ENCODE results near the gene MCTP1. TPM values are rescaled to one million over a fixed set of nuclear protein-coding genes. Genes with fewer than 3 reads are reported as not detected.
A peak's percentile ranks its signal among the peaks of the same experiment; 100 is the strongest.

The MCTP1 gene
- total RNA-seq, 8 experiments from 2014 or later: 1.3 to 8.3 (median 5.7) TPM

DNA sequence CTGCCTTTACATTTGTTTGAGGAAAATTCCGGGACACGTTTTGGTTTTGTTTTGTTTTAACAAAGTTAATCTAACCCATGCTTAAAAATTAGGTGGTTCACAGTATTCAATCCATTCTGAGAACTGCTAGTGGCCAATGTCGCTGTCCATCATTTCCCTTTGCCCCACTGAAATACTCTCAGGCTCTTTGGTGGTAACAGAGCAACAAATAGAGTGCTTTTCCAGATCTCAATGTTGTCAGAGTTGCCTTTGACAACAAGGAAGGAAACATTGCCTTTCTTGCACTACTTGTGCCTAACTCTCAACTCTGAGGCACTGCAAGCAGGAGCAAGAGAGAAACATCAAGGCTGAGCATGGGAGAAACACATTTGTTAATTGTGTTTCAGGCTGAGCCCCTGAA is 154.0 kb downstream of the MCTP1 start:
- in situ Hi-C loops (cut with MboI; ENCODE audit: low pct_unique_long_range_greater_than_20kb in 2 of 9, low sequenced_read_pairs in 9 of 9, unreplicated experiment in 9 of 9): no loop called here

DNA sequence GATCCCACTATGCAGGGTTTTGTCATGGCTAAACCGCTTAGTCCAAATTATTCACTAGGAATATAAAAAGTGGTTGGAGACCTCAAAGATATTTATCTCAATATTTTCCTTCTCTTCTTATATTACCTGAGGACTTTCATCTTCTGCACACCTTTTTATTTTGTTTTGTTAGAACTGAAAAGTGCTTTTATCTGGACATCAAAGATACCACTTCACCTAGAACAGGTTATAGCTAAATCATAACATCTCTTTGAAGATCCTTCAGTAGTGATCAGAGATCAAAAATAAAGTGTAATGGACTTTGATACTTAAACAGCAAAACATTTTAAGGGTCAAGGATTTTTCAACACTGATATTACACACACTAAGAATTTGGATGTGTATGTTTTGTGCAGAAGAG is 160.2 kb downstream of the MCTP1 start:
- no peak overlapping the region for H3K4me3 ChIP-seq
- in situ Hi-C loops (cut with MboI; ENCODE audit: low pct_unique_long_range_greater_than_20kb in 2 of 9, low sequenced_read_pairs in 9 of 9, unreplicated experiment in 9 of 9): no loop called here
- ATAC-seq (replicated peaks in 6 of 8): no peak
- H3K27ac ChIP-seq: no peak overlapping the region
- WGBS, 10 experiments: 63 to 100% (median 100%) methylated on average over 1 of the region's 1 CpG; no CpG with 5 or more reads in 3 of the 10 experiments
- no peaks in the 10 kb centered on the region for H3K4me1 ChIP-seq (replicated peaks in 1 of 2)

More for the DNA sequence above, 154.0 kb downstream of the MCTP1 start:
- Histone ChIP-seq H3K4me1 (replicated peaks in 1 of 2) (no peaks in the 10 kb centered on the region), H3K4me3 (no peak overlapping the region), H3K27ac (no peak overlapping the region)
- ATAC-seq (replicated peaks in 6 of 8): peak in 4 of 8 experiments; percentile 31 to 100 (median 40)
- WGBS, 10 experiments: 0 to 100% (median 80%) methylated on average over 1 to 3 of the region's 3 CpGs; no CpG with 5 or more reads in 1 of the 10 experiments

DNA sequence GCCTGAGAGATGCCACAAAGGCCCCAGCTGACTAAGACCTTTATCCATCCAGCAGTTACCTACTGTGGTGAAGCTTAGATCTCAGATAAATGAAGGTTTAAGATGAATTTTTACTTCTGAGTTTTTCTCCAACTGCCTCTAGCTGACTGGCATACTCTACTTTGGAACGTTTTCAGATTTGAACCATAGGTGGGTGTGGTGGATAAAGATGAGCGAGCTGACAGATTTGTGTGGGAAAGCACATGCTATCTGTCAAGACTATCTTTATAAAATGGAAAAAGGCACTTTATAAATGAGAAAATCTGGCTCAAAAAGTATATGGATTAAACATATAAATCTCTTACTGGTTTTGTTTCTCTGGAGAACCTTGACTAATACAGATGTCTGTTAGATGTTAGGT is 160.8 kb downstream of the MCTP1 start:
- Histone ChIP-seq H3K4me3 (no peak overlapping the region), H3K4me1 (replicated peaks in 1 of 2) (no peaks in the 10 kb centered on the region), H3K27ac (no peak overlapping the region)
- 10 to 85% (median 60%) methylated on average over 1 to 2 of the region's 2 CpGs; no CpG with 5 or more reads in 5 of the 10 experiments for WGBS, 10 experiments
- in situ Hi-C loops (cut with MboI; ENCODE audit: low pct_unique_long_range_greater_than_20kb in 2 of 9, low sequenced_read_pairs in 9 of 9, unreplicated experiment in 9 of 9): no loop called here
- ATAC-seq (replicated peaks in 6 of 8): no peak

DNA sequence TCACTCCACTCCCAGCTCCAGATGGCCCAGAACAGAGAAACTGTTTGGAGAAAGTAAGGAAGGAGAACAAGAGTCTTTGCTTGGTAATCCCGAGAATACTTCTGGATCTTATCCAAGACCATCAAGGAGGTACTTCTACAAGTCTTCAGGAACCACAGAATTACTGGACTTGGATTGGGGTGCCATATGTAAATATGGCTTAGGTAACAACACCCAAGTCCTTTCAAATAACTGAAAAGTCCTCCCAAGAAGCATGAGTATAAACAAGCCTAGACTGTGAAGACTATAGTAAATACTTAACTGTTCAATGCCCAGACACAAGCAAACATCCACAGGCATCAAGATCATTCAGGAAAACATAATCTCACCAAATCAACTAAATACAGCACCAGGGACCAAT is 170.0 kb downstream of the MCTP1 start:
- no peak overlapping the region for H3K4me3 ChIP-seq
- ATAC-seq (replicated peaks in 6 of 8): no peak
- no peaks in the 10 kb centered on the region for H3K4me1 ChIP-seq (replicated peaks in 1 of 2)
- no peak overlapping the region for H3K27ac ChIP-seq
- 14 to 80% (median 43%) methylated on average over 1 of the region's 1 CpG; no CpG with 5 or more reads in 4 of the 10 experiments for WGBS, 10 experiments
- in situ Hi-C loops (cut with MboI; ENCODE audit: low pct_unique_long_range_greater_than_20kb in 2 of 9, low sequenced_read_pairs in 9 of 9, unreplicated experiment in 9 of 9): no loop called here

DNA sequence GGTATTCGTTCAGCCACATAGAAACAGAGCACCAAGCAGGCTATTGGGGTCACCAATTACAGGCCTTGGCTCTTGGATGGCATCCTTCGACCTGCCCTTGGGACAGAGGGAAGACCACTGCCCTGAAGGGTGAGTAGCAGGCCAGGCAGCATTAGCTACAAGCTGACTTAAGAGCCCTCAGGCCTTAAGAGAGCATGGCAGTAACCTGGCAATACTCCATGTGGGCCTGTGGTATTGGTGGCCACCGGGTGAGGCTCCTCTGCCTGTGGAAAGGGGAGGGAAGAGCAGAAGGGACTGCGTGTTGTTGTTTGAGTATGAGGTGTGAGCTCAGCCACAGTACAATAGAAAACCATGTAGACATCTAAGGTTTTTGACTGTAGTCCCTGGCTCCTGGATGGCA is 170.6 kb downstream of the MCTP1 start:
- WGBS, 10 experiments: 0 to 86% (median 42%) methylated on average over 1 to 4 of the region's 4 CpGs; no CpG with 5 or more reads in 4 of the 10 experiments
- in situ Hi-C loops (cut with MboI; ENCODE audit: low pct_unique_long_range_greater_than_20kb in 2 of 9, low sequenced_read_pairs in 9 of 9, unreplicated experiment in 9 of 9): no loop called here
- no peaks in the 10 kb centered on the region for H3K4me1 ChIP-seq (replicated peaks in 1 of 2)
- no peak overlapping the region for H3K4me3 ChIP-seq
- H3K27ac ChIP-seq: no peak overlapping the region
- ATAC-seq (replicated peaks in 6 of 8): no peak

DNA sequence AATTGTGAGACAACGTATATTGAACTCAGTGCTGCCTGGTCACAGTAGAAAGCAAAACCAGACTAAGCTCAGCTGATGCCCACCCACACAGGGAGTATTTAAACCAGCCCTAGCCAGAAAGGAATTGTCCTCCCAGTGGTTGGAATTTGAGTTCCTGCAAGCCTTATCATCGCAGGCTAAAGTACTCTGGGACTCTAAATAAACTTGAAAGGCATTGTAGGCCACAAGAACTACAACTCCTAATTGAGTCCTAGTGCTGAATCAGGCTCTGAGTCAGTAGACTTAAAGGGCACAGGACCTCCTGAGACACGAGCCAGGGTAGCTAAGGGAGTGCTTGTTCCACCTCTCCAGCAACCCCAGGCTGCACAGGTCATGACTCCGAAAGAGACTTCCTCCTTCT is 171.4 kb downstream of the MCTP1 start:
- 33 to 92% (median 58%) methylated on average over 1 to 4 of the region's 4 CpGs; no CpG with 5 or more reads in 3 of the 10 experiments for WGBS, 10 experiments
- Histone ChIP-seq H3K4me3 (no peak overlapping the region), H3K27ac (no peak overlapping the region), H3K4me1 (replicated peaks in 1 of 2) (no peaks in the 10 kb centered on the region)
- peak in 3 of 8 experiments; percentile 36 to 52 (median 46) for ATAC-seq (replicated peaks in 6 of 8)
- in situ Hi-C loops (cut with MboI; ENCODE audit: low pct_unique_long_range_greater_than_20kb in 2 of 9, low sequenced_read_pairs in 9 of 9, unreplicated experiment in 9 of 9): no loop called here

DNA sequence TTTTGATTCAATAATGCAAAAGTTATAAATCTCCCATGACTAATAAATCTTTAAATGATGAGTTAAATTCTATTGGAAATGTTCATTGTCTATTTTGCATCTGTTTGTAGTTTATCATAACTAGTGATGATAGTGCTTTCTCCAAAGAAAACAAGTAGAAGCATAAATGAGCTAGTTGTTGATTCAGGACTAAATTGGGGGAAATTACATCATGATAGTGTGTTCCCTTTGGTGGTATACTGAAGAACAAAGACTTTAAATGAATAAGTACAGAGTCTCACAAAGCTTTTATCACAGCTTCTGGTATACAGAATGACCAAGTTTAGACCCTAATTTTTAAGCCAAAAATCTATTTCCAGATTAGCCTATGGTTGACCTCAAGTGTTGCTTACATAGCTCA is 173.8 kb downstream of the MCTP1 start:
- no peak for ATAC-seq (replicated peaks in 6 of 8)
- Histone ChIP-seq H3K4me3 (no peak overlapping the region), H3K27ac (no peak overlapping the region), H3K4me1 (replicated peaks in 1 of 2) (no peaks in the 10 kb centered on the region)
- in situ Hi-C loops (cut with MboI; ENCODE audit: low pct_unique_long_range_greater_than_20kb in 2 of 9, low sequenced_read_pairs in 9 of 9, unreplicated experiment in 9 of 9): no loop called here

DNA sequence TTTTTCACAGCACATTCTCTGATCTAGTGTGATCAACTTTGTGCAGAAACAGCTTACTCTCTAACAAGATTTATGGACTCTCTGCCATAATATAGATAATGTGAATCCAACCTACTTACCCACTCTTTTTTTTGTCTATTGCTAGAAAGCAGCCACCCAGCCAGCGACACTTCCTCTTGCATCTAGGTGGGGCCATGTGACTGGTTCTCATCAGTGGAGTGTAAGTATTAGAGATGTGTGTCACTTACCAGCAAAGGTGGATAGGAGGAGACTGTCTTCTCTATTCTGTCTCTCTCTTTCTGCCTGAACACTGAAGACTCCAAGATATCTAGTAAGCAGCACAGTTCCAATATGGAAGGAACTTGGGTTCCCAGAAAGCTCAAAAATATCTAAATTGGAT is 174.8 kb downstream of the MCTP1 start:
- WGBS, 10 experiments: 60 to 100% (median 70%) methylated on average over 1 of the region's 1 CpG; no CpG with 5 or more reads in 6 of the 10 experiments
- Histone ChIP-seq H3K27ac (no peak overlapping the region), H3K4me3 (no peak overlapping the region), H3K4me1 (replicated peaks in 1 of 2) (no peaks in the 10 kb centered on the region)
- ATAC-seq (replicated peaks in 6 of 8): peak in 1 of 8 experiments; percentile 69
- in situ Hi-C loops (cut with MboI; ENCODE audit: low pct_unique_long_range_greater_than_20kb in 2 of 9, low sequenced_read_pairs in 9 of 9, unreplicated experiment in 9 of 9): no loop called here

DNA sequence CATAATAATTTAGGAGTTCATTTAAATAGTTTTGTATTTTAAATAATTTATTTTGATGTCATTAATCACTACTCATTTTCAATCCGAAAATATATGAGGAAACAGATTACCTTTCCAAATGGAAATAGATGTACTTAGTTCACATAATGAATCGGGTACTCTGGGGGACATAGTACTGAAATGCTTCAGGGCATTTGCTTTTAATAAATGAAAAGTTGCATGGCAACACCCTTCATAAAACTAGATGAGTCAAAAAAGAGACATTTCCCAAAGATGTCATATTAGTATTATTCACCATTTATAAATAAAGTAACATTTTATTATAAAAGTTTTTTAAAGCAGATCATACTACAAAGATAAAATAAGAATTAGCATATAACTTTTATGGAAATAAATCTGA is 177.8 kb downstream of the MCTP1 start:
- ATAC-seq (replicated peaks in 6 of 8): no peak
- in situ Hi-C loops (cut with MboI; ENCODE audit: low pct_unique_long_range_greater_than_20kb in 2 of 9, low sequenced_read_pairs in 9 of 9, unreplicated experiment in 9 of 9): no loop called here
- Histone ChIP-seq H3K4me3 (no peak overlapping the region), H3K27ac (no peak overlapping the region), H3K4me1 (replicated peaks in 1 of 2) (no peaks in the 10 kb centered on the region)
- WGBS, 10 experiments: 0 to 93% (median 66%) methylated on average over 2 of the region's 2 CpGs; no CpG with 5 or more reads in 1 of the 10 experiments

DNA sequence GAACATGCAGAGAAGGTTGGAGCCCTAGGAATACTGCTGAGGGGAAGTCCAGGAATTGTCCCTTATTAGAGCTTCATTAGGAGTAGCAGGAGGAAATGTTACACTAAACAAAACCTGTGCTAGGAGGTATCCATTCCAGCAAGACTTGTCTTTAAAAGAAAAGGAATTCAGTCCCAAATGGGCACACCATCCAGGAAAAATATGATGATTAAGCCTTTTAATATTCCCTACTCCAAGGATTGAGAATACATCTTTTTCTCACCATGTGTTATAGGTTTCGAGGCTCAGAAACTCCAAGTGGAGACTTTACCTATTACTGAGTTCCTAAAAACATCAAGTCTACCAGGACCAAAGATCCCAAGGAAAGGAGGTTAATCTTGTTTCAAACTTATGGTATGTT is 179.3 kb downstream of the MCTP1 start:
- Histone ChIP-seq H3K4me1 (replicated peaks in 1 of 2) (peaks cover 0 to 2% of the 10 kb centered on the region in 2 donors), H3K4me3 (no peak overlapping the region), H3K27ac (no peak overlapping the region)
- WGBS, 10 experiments: 40 to 100% (median 82%) methylated on average over 1 of the region's 1 CpG; no CpG with 5 or more reads in 4 of the 10 experiments
- in situ Hi-C loops (cut with MboI; ENCODE audit: low pct_unique_long_range_greater_than_20kb in 2 of 9, low sequenced_read_pairs in 9 of 9, unreplicated experiment in 9 of 9): no loop called here
- ATAC-seq (replicated peaks in 6 of 8): no peak

DNA sequence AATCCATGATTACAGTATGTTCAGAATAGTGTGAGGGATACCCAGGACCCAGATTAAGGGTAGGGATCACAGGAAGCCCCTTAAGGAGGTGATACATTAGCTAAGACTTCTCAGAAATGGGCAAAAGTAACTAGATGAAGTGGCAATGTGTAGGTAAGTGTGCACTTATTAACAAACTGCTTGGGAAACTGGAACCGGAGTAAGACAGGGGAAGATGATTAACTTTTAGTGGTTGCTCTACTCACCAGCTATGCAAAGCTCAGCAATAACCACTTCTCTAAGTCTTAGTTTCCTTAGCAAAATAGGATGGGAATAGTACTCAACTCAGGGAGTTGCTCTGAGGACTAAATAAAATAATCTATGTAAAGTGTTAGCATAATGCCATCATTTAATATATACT is 182.2 kb downstream of the MCTP1 start:
- Histone ChIP-seq H3K4me3 (no peak overlapping the region), H3K4me1 (replicated peaks in 1 of 2) (peaks cover 0 to 2% of the 10 kb centered on the region in 2 donors), H3K27ac (no peak overlapping the region)
- WGBS, 10 experiments: 18 to 100% (median 100%) methylated on average over 1 of the region's 1 CpG; no CpG with 5 or more reads in 3 of the 10 experiments
- in situ Hi-C loops (cut with MboI; ENCODE audit: low pct_unique_long_range_greater_than_20kb in 2 of 9, low sequenced_read_pairs in 9 of 9, unreplicated experiment in 9 of 9): no loop called here
- no peak for ATAC-seq (replicated peaks in 6 of 8)

DNA sequence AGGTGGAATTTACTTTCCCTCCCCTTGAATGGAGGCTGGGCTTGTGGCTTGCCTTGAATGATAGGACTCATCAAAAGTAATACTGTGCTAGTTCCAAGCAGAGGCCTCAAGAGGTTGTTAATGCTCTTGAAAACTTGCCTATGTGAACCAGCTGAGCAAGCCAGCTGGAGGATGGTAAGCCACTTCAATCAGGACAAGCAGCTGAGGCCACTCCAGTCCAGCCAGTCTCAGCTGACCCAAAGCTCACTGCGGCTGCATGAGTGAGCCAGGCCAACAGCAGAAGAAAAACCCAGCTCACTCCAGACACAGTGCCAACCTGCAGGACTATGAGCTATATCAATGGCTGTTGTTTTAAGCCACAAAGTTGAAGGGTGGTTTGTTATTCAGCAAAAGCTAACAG is 182.8 kb downstream of the MCTP1 start:
- WGBS, 10 experiments: 63 to 100% (median 80%) methylated on average over 1 of the region's 1 CpG; no CpG with 5 or more reads in 7 of the 10 experiments
- in situ Hi-C loops (cut with MboI; ENCODE audit: low pct_unique_long_range_greater_than_20kb in 2 of 9, low sequenced_read_pairs in 9 of 9, unreplicated experiment in 9 of 9): no loop called here
- no peak overlapping the region for H3K4me3 ChIP-seq
- peaks cover 0 to 2% of the 10 kb centered on the region in 2 donors for H3K4me1 ChIP-seq (replicated peaks in 1 of 2)
- no peak overlapping the region for H3K27ac ChIP-seq
- ATAC-seq (replicated peaks in 6 of 8): peak in 2 of 8 experiments; percentile 24 to 54

DNA sequence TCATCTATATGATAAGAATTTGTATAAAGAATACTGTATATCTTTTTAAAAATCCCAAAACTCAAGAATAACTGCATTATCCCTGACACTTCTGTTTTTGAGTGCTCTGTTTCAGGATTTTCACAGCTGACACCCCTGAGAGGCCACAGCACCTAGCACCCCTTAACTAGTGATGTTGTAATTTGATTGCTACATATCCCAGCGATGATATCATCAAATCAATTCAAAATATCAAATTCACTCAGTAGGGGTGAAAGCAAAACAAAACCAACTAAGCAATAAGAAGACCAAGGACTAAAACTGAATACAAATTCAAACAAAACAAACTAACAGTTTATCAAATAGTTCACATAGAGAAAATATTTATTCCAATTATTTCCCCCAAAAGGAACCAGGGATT is 184.3 kb downstream of the MCTP1 start:
- Histone ChIP-seq H3K4me3 (no peak overlapping the region), H3K4me1 (replicated peaks in 1 of 2) (peaks cover 2 to 6% of the 10 kb centered on the region in 2 donors), H3K27ac (no peak overlapping the region)
- in situ Hi-C loops (cut with MboI; ENCODE audit: low pct_unique_long_range_greater_than_20kb in 2 of 9, low sequenced_read_pairs in 9 of 9, unreplicated experiment in 9 of 9): no loop called here
- WGBS, 10 experiments: 10 to 100% (median 78%) methylated on average over 1 of the region's 1 CpG; no CpG with 5 or more reads in 4 of the 10 experiments
- ATAC-seq (replicated peaks in 6 of 8): no peak

DNA sequence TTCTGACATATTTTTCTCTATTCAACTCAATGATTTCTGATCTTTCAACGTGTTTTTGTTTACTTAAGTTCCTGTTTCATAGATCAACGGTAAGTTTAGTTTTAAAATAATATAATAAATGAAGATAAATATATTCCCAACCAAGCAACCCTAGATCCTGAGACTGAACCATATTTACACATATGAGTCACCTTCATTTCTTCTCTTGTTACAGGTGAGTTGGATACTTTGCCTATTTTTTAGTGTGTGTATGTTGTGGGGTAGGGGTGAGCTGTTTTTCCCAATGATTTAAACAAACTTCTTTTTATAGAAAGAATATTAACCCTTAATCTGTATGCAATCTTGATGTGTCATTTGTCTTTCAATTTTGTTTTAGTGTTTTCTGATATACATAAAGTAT is 186.9 kb downstream of the MCTP1 start:
- in situ Hi-C loops (cut with MboI; ENCODE audit: low pct_unique_long_range_greater_than_20kb in 2 of 9, low sequenced_read_pairs in 9 of 9, unreplicated experiment in 9 of 9): no loop called here
- H3K4me3 ChIP-seq: no peak overlapping the region
- 0 to 95% (median 46%) methylated on average over 2 of the region's 2 CpGs; no CpG with 5 or more reads in 2 of the 10 experiments for WGBS, 10 experiments
- H3K27ac ChIP-seq: no peak overlapping the region
- peaks cover 2 to 6% of the 10 kb centered on the region in 2 donors for H3K4me1 ChIP-seq (replicated peaks in 1 of 2)
- no peak for ATAC-seq (replicated peaks in 6 of 8)
